GM19455 (cell line): ENCODE data around the gene PRSS27.

Source experiments
- ATAC-seq: cut with Tn5 transposase; IDR thresholded peaks from one replicate; pipeline ENCODE4 v1.9.1; 2021; ENCODE audit not compliant: unreplicated experiment

Gene PRSS27

GRCh38 chr16:2720064-2720457 lies at the start of gene PRSS27:
Gene PRSS27 (minus strand): TSS chr16:2720224. CDS start chr16:2720160, 64 bp downstream.
- no peak for ATAC-seq

GRCh38 chr16:2769675-2770056 lies 49.6 kb upstream of the PRSS27 start:
- ATAC-seq = no peak

GRCh38 chr16:2769100-2769529 lies 49.1 kb upstream of the PRSS27 start:
- ATAC-seq = no peak

DNA sequence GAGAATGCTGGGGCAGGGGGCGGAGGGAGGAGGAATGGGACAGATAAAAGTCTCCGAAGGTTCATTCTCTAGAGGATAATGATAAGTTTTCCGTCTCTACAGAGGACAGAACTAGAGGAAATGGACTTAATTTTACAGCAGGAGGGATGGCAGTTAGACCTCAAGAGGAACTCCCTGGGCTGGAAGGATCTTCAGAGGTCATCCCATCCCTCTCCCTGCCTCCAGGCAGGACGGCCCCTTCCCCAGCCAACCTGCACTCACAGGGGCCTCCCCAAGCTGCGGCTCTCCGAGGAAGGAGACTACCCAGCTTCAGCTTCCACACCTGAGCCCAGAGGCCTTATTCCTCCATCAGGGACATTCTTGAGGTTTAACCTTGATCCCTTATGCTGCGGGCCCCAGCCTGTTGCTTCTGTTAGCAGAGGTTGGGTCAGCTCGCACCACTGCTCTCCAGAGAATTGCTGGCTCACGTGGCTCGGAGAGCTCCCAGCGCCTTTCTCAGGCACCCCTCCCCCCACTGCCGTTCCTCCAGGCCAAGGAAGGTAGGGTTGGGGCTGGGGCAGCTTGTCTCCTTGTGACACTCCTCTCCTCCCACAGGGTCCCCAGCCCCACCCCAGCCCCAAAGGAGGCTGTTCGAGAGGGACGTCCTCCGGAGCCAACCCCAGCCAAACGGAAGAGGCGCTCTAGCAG lies 48.5 kb upstream of the PRSS27 start:
- no peak for ATAC-seq

DNA sequence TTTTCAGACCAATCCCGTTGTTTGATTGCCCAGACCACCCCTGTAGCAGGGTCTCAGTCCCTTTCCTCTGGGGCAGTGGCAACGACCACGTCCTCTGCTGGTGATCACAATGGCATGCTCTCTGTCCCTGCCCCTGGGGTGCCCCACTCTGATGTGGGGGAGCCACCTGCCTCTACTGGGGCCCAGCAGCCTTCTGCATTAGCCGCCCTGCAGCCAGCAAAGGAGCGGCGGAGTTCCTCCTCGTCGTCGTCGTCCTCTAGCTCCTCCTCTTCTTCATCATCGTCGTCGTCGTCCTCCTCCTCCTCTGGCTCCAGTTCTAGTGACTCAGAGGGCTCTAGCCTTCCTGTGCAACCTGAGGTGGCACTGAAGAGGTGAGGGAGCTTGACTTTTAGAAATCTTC lies 47.9 kb upstream of the PRSS27 start:
- ATAC-seq = no peak

DNA sequence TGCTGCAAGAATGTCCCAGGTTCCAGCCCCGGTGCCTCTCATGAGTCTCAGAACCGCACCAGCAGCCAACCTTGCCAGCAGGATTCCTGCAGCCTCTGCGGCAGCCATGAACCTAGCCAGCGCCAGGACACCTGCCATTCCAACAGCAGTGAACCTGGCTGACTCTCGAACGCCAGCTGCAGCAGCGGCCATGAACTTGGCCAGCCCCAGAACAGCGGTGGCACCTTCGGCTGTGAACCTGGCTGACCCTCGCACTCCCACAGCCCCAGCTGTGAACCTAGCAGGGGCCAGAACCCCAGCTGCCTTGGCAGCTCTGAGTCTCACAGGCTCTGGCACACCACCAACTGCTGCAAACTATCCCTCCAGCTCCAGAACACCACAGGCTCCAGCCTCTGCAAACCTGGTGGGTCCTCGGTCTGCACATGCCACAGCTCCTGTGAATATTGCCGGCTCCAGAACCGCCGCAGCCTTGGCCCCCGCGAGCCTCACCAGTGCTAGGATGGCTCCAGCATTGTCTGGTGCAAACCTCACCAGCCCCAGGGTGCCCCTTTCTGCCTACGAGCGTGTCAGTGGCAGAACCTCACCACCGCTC lies 47.2 kb upstream of the PRSS27 start:
- ATAC-seq = no peak

GRCh38 chr16:2766430-2767139 lies 46.6 kb upstream of the PRSS27 start:
- ATAC-seq = no peak

DNA sequence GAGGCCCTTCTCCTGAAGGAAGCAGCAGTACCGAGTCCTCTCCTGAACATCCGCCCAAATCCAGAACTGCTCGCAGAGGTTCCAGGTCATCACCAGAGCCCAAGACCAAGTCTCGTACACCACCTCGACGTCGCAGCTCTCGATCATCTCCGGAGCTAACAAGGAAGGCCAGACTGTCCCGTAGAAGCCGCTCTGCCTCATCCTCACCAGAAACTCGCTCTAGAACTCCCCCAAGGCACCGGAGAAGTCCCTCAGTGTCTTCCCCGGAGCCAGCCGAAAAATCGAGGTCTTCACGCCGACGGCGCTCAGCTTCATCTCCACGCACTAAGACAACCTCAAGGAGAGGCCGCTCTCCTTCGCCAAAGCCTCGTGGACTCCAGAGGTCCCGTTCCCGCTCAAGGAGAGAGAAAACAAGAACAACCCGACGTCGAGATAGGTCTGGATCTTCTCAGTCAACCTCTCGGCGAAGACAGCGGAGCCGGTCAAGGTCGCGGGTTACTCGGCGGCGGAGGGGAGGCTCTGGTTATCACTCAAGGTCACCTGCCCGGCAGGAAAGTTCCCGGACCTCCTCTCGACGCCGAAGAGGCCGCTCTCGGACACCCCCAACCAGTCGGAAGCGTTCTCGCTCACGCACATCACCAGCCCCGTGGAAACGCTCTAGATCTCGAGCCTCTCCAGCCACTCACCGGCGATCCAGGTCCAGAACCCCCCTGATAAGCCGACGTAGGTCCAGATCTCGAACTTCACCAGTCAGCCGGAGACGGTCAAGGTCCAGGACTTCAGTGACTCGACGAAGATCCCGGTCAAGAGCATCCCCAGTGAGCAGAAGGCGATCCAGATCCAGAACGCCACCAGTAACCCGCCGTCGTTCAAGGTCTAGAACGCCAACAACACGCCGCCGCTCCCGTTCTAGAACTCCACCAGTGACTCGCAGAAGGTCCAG lies 45.7 kb upstream of the PRSS27 start:
- ATAC-seq = no peak

DNA sequence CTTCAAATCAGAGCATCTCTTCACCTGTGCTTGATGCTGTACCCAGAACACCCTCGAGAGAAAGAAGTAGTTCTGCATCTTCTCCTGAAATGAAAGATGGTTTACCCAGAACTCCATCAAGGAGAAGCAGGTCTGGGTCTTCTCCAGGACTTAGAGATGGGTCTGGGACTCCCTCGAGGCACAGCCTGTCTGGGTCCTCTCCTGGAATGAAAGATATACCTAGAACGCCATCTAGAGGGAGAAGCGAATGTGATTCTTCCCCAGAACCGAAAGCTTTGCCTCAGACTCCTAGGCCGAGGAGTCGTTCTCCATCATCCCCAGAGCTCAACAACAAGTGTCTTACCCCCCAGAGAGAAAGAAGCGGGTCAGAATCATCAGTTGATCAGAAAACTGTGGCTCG lies 44.7 kb upstream of the PRSS27 start:
- ATAC-seq = no peak

- no peak for ATAC-seq
Measured at GRCh38 chr16:2763173-2763572, 43.1 kb upstream of the PRSS27 start.

- no peak for ATAC-seq
Measured at GRCh38 chr16:2762711-2763110, 42.7 kb upstream of the PRSS27 start.

DNA sequence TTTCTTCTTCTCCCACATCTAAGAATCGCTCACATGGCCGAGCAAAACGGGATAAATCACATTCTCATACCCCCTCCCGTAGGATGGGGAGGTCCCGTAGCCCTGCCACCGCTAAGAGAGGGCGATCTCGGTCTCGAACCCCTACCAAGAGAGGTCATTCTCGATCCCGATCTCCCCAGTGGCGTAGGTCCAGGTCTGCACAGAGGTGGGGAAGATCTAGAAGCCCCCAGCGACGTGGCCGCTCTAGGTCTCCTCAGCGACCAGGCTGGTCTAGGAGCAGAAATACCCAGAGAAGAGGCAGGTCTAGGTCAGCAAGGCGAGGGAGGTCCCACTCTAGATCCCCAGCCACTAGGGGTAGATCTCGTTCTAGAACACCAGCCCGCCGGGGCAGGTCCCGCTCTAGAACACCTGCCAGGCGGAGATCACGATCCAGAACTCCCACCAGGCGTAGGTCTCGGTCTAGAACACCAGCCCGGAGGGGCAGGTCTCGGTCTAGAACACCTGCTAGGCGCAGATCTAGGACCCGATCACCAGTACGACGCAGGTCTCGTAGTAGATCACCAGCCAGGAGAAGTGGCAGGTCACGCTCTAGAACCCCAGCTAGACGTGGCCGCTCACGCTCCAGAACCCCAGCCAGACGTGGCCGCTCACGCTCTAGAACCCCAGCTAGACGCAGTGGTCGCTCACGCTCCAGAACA lies 42.0 kb upstream of the PRSS27 start:
- no peak for ATAC-seq

DNA sequence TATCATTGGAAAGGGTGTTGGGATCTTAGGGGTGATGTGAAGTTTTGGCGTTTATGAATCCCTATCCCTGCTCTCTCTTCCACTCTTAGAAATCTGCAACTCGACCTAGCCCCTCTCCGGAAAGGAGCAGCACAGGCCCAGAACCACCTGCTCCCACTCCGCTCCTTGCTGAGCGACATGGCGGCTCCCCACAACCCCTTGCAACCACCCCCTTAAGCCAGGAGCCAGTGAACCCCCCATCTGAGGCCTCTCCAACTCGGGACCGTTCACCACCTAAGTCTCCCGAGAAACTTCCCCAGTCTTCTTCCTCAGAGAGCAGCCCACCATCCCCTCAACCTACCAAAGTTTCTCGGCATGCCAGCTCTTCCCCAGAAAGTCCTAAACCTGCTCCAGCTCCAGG lies 41.4 kb upstream of the PRSS27 start:
- no peak for ATAC-seq

GRCh38 chr16:2757344-2757743 lies 37.3 kb upstream of the PRSS27 start:
- ATAC-seq = no peak

DNA sequence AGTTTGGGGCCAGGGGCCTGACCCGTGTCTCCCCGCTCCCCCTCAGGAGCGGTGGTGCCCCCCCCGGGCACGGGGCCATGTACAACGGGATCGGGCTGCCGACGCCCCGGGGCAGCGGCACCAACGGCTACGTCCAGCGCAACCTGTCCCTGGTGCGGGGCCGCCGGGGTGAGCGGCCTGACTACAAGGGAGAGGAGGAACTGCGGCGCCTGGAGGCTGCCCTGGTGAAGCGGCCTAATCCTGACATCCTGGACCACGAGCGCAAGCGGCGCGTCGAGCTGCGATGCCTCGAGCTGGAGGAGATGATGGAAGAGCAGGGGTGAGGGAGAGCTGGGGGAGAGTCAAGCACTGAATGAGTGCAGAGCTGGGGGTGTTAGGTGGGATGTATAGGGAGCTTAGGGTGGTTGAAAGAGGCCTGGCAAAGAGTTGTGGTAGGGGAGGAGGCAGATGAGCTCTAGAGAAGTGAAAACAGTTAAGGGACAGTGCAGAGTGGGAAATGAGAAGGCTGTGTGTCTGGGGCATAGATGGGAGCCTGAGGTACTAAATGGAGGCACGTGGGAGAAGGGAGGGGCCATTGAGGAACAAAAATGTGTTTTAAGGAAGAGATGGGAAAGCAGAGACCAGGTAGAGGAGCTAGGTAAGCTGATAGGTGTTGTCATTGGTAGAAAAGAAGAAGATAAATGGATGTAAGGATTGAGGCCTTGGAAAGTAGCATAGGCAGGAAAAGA lies 36.4 kb upstream of the PRSS27 start:
- ATAC-seq = no peak

DNA sequence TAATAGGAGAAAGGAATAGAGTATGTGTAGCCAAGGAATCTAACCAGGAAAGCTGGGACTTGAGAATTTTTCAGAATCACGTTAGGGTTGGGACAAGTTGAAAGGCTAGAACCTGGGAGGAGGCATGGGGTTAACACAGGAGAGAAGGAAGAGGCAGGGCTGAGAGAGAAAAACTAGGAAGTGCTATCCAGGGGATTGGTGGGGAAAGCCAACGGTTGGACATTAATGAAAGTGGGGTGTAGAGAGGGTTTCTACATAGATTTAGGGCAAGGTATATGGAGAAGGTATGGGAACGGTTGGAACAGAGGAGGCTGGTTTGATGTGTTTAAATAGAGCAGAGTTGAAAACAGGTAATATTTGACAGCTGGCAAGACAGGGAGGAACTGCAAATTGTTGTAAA lies 35.1 kb upstream of the PRSS27 start:
- no peak for ATAC-seq

DNA sequence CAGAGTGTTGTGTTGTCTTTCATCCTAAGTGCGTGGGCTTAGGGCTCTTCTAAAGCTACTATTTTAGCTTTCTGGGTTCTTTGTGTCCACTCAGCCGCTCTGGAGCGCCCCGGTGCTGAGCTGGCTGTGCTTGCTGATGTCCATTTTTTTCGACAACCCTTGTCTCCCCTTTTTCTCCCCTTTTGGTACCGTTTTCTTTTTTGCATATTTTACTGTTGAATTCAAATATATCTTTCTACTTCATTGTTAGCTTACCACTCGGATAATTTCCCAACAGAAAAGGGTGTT lies 33.7 kb upstream of the PRSS27 start:
- no peak for ATAC-seq

DNA sequence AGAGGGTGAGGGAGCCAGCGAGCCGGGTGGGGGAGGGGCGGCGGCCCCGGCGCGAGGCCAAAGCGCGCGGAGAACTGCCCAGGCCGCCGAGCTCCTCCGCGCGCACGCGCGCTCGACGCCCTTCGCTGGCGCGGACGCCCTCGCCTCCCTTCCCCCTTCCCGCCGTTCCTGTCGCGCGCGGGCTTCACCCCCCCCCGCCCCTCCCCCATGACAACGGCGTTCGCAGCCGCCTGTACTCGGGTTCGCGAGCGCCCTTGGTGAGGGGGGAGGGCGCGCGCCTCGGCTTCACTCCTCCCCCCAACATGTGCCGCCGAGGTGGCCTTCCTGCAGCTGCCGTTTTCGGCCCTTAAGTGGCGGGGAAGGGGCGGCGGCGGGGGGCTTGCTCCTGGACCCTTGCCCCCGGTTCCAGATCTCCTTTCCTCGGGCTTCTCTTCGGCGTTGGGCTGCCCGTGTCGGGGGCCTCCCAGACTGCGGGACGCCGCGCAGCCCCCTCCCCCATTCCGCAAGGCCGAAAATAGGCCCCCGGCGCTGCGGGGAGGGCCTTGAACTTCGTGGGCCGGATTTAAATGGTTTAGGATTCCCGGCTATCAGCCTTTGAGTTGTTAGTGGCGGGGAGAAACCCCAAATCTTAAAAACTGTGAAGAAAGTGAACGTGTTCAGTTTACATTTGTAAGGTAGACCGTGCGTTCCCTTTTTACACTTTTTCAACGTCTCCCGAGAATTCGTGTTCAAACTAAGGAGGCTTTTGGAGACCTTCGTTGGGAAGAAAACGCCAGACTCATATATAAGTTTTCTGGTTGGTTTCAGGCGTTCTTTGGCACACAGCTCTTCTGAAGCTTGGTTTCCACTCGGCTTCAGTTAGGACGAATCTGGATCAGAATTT lies 33.1 kb upstream of the PRSS27 start:
- ATAC-seq = peak; percentile 31
